Right lobe of liver (tissue), 4 donors: ENCODE measurements around the gene COL5A1.

Experiments used
- CTCF ChIP-seq, 4 donors: fragments of 200-600 bp in 3 of 4; fragments of 450-650 bp in 1 of 4; IDR thresholded peaks; one replicate each; pipeline versions ENCODE4 v1.5.1 to v1.8.0; 2016 to 2022; ENCODE audit warnings: antibody characterized with exemption in 4 of 4, mild to moderate bottlenecking in 2 of 4
- POLR2A ChIP-seq: fragments of 450-650 bp; IDR thresholded peaks from one replicate; pipeline ENCODE4 v1.6.1; 2017; ENCODE audit warnings: antibody characterized with exemption, mild to moderate bottlenecking
- donor health status: DM: no; HTN: no; CAD: no.
- donor health status: DM: no; HTN: no; CAD: no.
- donor health status: DM: no; HTN: yes; CAD: no.

- TF ChIP-seq CTCF (IDR thresholded peaks at IDR 0.05) (no peak), POLR2A (no peak)
Measured at GRCh38 chr9:134698111-134698510, 56.5 kb downstream of the COL5A1 start.
